Non-pigmented ciliary epithelial cell (primary cell): Measurements from ENCODE around the gene ALDH1A3.

ENCODE experiments used
- DNase-seq: peaks from one replicate; pipeline ENCODE4 v3.0.0-alpha.2; 2010; ENCODE audit warnings: low read depth

The ALDH1A3 gene

DNA sequence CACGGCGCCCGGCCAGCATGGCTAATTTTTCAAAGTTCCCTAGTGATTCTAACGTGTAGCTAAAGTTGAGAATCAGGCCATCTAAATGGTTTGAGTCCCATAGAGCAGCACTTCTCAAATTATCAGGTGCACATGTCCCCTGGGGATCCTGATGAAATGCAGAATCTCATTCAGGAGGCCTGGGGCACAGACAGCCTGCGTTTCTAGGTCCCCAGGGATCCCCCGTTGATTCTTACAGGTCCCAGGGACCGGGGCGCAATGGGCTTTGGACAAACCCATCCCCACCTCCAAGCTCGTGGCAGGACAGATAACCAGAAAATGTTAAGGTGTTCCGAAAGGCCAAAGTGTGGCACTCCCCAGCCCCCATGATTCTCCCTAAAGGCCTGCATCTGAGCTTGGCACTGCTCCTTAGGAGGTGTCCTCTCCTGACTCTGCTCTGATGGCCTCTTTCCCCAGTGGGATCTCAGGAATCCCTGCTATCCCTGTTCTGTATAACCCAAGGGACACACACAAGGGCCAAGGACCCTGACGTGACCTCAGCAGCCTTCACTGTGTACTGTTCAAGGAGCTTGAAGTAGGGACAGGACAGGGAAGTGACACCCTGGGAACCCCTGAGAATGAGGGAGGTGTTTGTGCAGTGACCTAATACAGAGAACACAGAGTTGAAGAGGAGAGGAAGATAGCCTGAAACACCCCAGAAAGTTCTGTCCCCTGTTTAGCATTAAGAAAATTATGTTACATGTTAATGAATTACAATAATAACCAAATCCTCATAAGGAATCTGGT is 47.5 kb downstream of the ALDH1A3 start:
- no peak for DNase-seq

GRCh38 chr15:100928632-100929280 is 49.1 kb downstream of the ALDH1A3 start:
- DNase-seq = no peak

DNA sequence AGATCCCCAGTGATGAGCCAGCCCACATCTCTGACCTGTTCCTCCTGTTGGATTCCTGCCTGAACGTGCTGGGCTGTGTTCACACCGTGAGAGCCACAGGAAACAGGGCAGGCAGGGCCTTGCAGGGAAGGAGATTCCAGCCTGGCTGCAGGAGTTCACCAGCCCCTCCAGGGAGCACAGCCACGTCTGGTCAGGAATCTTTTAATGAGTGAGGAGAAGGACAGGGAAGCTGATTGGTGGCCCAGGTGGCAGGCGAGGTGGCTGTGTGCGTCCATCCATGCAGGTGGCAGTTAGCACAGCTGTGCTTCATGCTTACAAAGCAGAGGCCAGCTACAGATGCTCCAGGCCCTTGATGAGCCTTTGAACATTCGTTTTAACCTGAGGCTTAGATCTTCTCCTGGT is 50.0 kb downstream of the ALDH1A3 start:
- no peak for DNase-seq

GRCh38 chr15:100930306-100930848 is 50.7 kb downstream of the ALDH1A3 start:
- DNase-seq = no peak

DNA sequence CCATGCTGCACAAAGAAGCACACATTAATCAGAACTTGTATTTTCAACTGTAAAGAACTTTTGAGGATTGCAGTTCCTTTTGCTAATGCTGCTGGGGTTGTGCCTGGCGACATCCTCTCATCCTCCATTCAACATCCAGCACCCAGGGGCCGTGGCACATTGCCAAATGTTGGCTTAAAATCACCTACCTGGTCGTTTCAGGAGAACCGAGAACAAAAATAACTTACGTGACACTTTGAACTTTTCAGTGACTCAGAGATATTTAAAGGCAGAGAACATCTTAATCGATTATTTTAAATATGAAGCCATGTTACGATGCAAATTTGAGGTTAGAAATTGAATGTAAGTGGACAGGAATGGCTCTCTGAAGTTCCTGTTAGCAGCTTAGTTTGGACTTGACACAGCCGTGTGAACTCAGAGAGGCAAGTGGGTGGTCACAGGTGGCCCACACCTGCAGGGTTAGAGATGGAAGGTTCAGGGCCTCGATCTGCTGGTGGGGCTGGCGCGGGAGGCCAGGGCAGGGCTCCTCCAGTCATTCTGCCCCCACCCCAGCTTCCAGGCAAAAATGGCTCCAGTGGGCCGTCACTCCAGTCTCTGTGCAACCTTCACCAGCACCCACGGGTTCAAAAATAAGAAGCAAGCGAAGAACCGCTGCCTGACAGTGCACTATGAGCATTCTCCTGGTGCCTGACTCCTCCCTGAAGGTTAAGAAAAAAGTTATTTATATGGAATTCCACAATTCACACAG is 51.7 kb downstream of the ALDH1A3 start:
- no peak for DNase-seq

DNA sequence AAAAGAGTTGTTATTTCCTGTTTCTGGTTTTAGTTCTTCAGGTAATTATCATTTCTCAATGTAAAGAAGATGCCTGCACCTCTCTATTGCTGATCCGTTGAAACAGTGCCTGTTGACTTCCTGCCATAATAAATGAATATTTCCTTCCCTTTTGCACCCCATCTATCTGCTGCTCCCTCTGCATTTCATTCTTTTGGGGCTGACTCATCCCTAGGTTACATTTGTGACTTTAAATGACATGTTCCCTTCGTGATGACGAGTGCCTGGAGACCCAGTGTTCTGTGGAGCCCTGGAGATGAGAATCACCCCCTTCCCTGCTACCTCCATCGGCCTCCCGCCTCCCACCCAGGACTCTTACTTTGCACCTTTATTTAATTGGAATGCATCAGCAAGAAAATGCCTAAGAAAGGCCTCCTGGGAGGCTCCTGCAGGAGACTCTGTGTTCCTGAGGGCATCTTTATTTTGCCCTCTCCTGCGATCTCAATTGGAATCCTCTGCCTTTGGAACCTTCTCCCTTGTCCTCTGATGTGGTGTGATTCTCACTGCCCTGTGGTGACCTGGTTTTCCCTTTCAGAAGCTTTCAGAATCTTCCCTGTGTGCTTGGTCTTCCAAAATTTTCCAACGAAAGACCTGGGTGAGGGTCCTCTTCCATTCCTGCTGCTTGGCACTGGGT is 53.2 kb downstream of the ALDH1A3 start:
- DNase-seq = no peak

- no peak for DNase-seq
Observed at GRCh38 chr15:100934166-100934565, 54.5 kb downstream of the ALDH1A3 start.

DNA sequence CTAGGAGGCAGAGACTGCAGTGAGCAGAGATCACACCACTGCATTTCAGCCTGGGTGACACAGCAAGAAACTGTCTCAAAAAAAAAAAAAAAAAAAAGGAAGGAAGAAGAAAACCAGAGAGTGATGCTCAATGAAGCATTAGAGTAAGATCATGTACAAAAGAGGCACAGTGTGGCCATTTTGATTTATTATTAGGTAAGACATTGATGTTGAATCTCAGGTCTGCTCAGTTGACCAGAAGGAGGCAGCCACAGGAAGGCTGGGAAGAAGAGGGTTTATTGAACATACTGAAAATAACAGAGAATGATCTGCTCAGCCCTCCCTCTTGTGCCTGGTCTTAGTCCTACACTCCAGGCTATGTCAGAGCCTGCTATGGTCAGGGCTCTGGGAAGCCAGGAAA is 55.1 kb downstream of the ALDH1A3 start:
- DNase-seq = no peak

GRCh38 chr15:100937171-100937570 is 57.5 kb downstream of the ALDH1A3 start:
- no peak for DNase-seq

DNA sequence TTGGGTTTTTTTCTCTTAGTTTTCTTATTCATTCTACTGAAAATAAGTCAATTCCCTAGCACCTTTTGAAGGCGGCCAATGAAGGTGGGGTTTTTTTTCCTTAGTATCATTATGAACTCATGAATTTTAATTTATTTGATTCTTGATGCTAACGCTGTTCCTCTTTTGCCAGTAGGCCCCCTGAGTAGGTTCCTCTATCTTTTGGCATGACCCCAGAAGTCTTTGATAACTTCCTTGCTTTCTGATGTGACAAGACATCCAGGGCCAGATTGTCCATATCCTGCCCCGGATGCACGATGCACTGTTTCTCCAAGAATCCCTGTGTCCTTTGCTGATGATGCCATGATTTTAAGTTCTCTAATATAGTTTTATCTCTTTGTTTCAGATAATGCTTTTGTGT is 60.2 kb downstream of the ALDH1A3 start:
- no peak for DNase-seq

DNA sequence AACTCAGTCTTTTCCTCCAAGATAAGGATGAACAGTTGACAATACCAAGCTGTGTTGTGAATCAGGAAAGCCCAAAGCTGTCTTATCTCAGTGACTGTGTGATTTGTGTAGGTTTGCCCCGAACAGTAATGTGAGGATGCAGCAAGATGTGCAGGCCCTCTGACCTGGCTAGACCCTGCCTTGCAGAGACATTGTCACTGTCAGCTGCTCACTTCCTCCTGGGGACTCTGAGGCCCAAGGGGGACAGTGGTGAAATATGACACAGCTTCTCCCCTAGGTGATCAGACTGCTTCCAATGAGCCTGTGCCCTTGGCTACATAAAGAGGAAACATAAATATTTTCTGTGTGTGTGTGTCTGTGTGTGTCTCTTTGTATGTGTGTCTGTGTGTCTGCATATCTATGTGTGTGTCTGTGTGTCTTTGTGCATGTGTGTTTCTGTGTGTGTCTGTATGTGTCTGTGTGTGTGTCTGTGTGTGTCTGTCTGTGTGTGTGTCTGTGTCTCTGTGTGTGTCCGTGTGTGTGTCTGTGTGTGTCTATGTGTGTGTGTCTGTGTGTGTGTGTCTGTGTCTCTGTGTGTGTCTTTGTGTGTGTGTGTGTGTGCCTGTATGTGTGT is 61.2 kb downstream of the ALDH1A3 start:
- no peak for DNase-seq

- no peak for DNase-seq
Observed at GRCh38 chr15:100941536-100941935, 61.9 kb downstream of the ALDH1A3 start.

DNA sequence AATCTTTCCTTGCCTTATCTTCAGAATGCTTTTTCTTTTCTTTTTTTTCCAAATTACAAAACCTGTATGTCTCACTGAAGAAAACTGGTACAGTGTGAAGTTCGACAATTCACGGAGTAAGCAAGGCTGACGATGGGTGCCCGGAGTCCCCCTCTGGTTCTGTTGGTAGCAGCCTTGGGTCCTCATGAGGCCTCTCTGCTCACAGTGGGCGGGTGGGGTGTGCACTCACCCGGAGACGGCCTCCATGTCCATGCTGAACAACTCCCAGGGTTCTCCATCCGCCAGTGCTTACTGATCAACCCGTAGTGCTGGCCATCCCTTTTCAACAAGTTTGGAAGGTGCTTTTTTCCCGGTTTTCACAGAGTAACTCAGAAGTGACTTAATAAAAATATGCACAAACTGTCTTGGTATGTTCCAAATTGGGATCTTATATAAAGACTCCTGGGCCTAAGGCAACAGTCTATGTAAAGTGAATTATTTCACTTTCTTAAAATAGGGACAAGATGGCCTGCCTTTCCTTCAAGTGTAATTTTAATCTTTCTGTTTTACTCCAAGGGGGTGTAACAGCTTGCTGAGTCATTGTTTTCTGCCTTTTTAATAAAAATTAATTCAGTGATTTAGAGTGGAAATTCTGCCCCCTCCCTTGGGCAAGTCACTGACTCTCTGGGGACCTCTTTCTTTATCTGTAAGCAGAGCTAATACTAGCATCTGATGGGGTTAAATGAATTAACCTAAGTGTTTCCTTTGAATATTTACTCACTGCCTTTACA is 63.2 kb downstream of the ALDH1A3 start:
- DNase-seq = no peak

DNA sequence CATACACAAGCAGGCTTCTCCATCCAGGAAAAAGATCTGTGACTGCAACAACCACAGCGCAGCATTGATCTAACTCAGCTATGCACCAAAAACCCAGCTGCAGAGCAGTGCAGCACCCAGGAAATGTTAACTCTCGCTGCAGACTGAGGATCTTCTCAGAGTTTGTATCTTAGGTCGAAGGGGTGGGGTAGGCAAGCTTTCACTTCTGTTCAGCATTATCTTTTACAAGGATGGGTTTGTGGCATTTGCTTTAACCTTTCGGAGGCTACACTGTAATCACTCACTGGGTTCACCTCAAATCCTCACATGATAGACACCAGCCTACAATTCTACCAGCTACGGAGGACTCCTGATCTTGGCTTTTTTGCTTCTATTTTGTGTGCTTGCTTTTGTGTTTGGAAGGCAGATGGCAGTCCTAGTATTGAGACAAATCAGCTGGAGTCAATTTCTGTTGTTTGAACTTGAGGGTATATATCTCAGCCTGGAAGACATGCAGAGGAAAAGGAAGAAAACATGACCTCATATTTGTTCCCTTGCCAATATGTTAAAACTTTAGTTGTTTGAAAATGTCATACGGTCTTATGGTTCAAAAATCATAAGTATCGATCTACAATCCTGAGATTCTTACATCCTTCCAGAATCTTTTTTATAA is 64.7 kb downstream of the ALDH1A3 start:
- no peak for DNase-seq

DNA sequence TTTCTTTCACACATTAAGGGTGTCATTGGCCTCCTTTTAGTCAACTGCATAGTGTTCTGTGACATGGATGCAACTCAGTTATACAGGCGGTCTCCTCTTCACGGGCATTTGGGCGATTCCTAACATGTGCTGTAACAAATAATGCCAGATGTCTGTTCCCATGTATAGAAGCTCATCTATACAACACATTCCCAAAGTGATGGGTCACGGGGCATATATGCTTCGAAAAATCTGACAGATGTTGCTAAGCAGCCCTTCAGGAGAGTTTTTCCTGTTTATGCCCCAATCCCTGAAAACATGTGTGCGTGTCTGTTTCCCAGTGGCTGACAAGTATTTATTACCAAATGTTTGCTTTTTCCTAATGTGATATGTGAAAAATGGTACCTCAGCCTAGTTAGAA is 65.4 kb downstream of the ALDH1A3 start:
- no peak for DNase-seq

DNA sequence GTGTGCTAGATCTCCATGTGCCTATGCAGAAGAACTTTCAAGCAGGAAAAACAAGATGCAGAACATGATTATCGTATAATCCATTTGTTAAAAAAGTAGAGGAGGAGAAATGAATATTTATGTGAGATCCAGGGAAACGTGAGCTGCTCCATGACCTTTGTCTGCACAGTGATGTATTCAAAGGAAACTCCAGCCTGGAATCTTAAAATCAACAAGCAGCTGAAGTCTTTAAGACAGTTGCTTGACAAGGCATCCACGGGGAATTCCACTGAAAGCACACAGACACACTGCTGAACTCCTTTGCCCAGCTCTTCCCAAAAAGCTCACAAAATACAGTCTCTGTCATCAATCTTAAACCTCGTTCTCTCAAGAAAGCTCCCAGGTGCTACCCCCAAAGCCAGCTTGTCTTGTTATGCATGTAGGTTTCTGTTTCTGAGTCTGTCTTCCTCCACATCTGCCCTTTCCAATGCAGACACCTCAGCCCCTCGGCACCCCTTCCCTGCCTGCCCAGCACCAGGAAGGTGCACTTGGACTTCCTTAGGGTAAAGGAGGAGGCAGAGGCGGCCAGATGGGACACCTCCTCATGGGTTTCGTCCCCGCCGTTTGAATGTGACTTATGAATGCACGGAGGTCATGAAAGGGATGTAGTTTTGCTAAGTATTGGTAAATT is 68.3 kb downstream of the ALDH1A3 start:
- no peak for DNase-seq

GRCh38 chr15:100948430-100948762 is 68.8 kb downstream of the ALDH1A3 start:
- DNase-seq = no peak

- DNase-seq = no peak
Observed at GRCh38 chr15:100949691-100950090, 70.1 kb downstream of the ALDH1A3 start.

DNA sequence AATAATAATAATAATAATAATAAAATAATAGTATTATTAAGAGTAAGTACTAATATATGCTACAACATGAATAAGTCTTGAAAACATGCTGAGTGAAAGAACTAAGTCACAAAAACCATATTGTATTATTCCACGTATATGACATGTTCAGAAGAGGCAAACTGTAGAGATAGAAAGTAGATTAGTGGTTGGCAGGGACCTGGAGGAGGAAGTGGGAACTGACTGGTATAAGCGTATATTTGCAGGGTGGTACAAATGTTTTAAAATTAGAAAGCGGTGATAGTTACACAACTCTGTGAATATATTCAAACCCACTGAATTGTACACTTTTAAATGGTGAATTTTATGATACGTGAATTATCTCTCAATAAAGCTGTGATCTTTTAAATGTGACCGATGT is 72.3 kb downstream of the ALDH1A3 start:
- DNase-seq = no peak

GRCh38 chr15:100952566-100952965 is 72.9 kb downstream of the ALDH1A3 start:
- DNase-seq = no peak
